ENCODE measurements around the gene SLC11A2. TPM values are rescaled to one million over a fixed set of nuclear protein-coding genes. Genes with fewer than 3 reads are reported as not detected.
"Not testable (repeated sequence)": the region's sequence is repeated elsewhere in the genome, so short reads cannot be mapped to it uniquely, and the experiment has no call there.

Gene SLC11A2
- total and polyA plus RNA-seq, 2 of the 13 experiments (the other 11 are each of a cell fraction or from before 2014, with no cell fraction given): 71.7 to 77.0 TPM

DNA sequence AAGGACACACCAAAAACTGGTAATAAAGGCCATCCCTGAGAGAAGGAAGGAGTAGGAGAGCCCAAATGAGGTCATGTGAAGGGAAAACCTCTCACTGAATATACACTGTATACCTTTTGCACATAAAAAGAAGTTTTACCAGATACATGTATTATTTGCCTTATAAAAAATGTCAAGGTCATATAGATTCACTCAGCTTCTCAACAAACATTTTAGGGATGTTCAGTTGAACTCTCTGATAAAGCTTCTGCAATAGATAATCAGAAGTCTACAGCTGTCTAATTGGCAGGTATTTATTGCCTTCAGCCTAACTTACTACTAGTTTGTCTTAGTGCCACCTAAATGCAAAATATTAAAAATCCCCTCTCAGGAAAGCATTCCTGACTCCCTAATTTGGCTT lies 8.7 kb downstream of the SLC11A2 start:
- H3K4me2 ChIP-seq (ENCODE audit: low read depth, low read length): no peak overlapping the region
- H3K27me3 ChIP-seq (ENCODE audit: control insufficient read depth in 1 of 2, insufficient read depth in 2 of 2, low read length in 2 of 2): no peaks in the 10 kb centered on the region
- 0 out of 5 replicates have a peak, but pooled peaks cover 0 to 7% of the 10 kb centered on the region in 2 experiments for H3K36me3 ChIP-seq (replicated peaks in 1 of 2; ENCODE audit: control insufficient read depth in 1 of 2, insufficient read depth in 2 of 2, low read length in 2 of 2)
- no peak overlapping the region for H3K4me3 ChIP-seq (replicated peaks in 1 of 3; ENCODE audit: insufficient read depth in 1 of 3, low read depth in 2 of 3, low read length in 3 of 3)
- ATAC-seq (no peak), FAIRE-seq (no peak), DNase-seq (ENCODE audit: low spot score) (no peak)
- intact Hi-C loops (cut with micrococcal nuclease; ENCODE audit: unreplicated experiment) (no loop called here), in situ Hi-C loops (cut with HindIII; ENCODE audit: extremely low pct_ligation_motif_present, low pct_unique_long_range_greater_than_20kb) (no loop called here)
- H3K79me2 ChIP-seq (ENCODE audit: insufficient read depth, low read length): peaks cover 83% of the 10 kb centered on the region
- no peak for TF ChIP-seq POLR2AphosphoS5 (IDR thresholded peaks at IDR 0.05; ENCODE audit: low read depth, low read length)
- TF ChIP-seq ZNF180 (CRISPR knock-in tag; IDR thresholded peaks at IDR 0.05; ENCODE audit: borderline replicate concordance, low read depth): no peak
- TF ChIP-seq, protein P1, sequence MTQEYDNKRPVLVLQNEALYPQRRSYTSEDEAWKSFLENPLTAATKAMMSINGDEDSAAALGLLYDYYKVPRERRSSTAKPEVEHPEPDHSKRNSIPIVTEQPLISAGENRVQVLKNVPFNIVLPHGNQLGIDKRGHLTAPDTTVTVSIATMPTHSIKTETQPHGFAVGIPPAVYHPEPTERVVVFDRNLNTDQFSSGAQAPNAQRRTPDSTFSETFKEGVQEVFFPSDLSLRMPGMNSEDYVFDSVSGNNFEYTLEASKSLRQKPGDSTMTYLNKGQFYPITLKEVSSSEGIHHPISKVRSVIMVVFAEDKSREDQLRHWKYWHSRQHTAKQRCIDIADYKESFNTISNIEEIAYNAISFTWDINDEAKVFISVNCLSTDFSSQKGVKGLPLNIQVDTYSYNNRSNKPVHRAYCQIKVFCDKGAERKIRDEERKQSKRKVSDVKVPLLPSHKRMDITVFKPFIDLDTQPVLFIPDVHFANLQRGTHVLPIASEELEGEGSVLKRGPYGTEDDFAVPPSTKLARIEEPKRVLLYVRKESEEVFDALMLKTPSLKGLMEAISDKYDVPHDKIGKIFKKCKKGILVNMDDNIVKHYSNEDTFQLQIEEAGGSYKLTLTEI (CRISPR knock-in tag; conservative IDR thresholded peaks at IDR 0.05): no peak
- no peak for TF ChIP-seq ZNF652 (CRISPR knock-in tag; IDR thresholded peaks at IDR 0.05; ENCODE audit: borderline replicate concordance, low read depth)
- TF ChIP-seq, protein P2, sequence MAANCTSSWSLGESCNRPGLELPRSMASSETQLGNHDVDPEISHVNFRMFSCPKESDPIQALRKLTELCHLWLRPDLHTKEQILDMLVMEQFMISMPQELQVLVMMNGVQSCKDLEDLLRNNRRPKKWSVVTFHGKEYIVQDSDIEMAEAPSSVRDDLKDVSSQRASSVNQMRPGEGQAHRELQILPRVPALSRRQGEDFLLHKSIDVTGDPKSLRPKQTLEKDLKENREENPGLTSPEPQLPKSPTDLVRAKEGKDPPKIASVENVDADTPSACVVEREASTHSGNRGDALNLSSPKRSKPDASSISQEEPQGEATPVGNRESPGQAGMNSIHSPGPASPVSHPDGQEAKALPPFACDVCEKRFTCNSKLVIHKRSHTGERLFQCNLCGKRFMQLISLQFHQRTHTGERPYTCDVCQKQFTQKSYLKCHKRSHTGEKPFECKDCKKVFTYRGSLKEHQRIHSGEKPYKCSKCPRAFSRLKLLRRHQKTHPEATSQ (CRISPR knock-in tag; IDR thresholded peaks at IDR 0.05; ENCODE audit: borderline replicate concordance): no peak
- ChIA-PET CTCF (ENCODE audit: low intra/inter-chr PET ratio, low total read pairs) (no interaction called here), POLR2A (interaction anchor here (1.5 kb wide), 1 partner anchor 9 kb away, joined by 5 read pairs; the partner anchor contains the start of gene SLC11A2)
- peaks cover 53% of the 10 kb centered on the region for H3K4me1 ChIP-seq (ENCODE audit: insufficient read depth, low read length)
- no peak overlapping the region for H2AFZ ChIP-seq (ENCODE audit: low read length)
- H3K9ac ChIP-seq (ENCODE audit: insufficient read depth, low read depth, low read length): no peak overlapping the region
- peak overlapping the region; percentile 18 for H3K27ac ChIP-seq (ENCODE audit: extremely low read length, insufficient read depth, low read length)
- no peaks in the 10 kb centered on the region for H3K9me3 ChIP-seq (ENCODE audit: low read length)
- BruUV-seq (replicated peaks): no TSS peak
- no peaks in the 10 kb centered on the region for H4K20me1 ChIP-seq (ENCODE audit: insufficient read depth, low read length)

DNA sequence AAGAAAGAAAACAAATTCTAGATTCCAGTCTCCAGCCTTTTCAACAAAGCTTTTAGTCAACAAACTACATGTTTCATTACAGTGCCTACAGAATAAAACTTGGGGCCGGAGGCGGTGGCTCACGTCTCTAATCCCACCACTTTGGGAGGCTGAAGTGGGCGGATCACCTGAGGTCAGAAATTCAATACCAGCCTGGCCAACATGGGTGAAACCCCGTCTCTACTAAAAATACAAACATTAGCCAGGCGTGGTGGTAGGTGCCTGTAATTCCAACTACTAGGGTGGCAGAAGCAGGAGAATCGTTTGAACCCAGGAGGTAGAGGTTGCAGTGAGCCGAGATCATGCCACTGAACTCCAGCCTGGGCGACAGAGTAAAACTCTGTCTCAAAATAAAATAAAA lies 11.7 kb downstream of the SLC11A2 start:
- CTCF ChIA-PET (ENCODE audit: low intra/inter-chr PET ratio, low total read pairs); in situ Hi-C loops (cut with HindIII; ENCODE audit: extremely low pct_ligation_motif_present, low pct_unique_long_range_greater_than_20kb): not testable (repeated sequence)

More for the DNA sequence above, 11.7 kb downstream of the SLC11A2 start:
- H3K36me3 ChIP-seq (replicated peaks in 1 of 2; ENCODE audit: control insufficient read depth in 1 of 2, insufficient read depth in 2 of 2, low read length in 2 of 2); H3K9ac ChIP-seq (ENCODE audit: insufficient read depth, low read depth, low read length); H3K4me2 ChIP-seq (ENCODE audit: low read depth, low read length); ATAC-seq; H3K27ac ChIP-seq (ENCODE audit: extremely low read length, insufficient read depth, low read length); H3K9me3 ChIP-seq (ENCODE audit: low read length); H3K27me3 ChIP-seq (ENCODE audit: control insufficient read depth in 1 of 2, insufficient read depth in 2 of 2, low read length in 2 of 2); BruUV-seq (replicated peaks); POLR2A ChIA-PET; H4K20me1 ChIP-seq (ENCODE audit: insufficient read depth, low read length); DNase-seq (ENCODE audit: low spot score); H3K4me3 ChIP-seq (replicated peaks in 1 of 3; ENCODE audit: insufficient read depth in 1 of 3, low read depth in 2 of 3, low read length in 3 of 3); FAIRE-seq; H2AFZ ChIP-seq (ENCODE audit: low read length); intact Hi-C loops (cut with micrococcal nuclease; ENCODE audit: unreplicated experiment): not testable (repeated sequence)
- WGBS (ENCODE audit: low lambda C conversion rate): 95% methylated on average over 9 of the region's 9 CpGs
- Histone ChIP-seq H3K4me1 (ENCODE audit: insufficient read depth, low read length) (peaks cover 23% of the 10 kb centered on the region), H3K79me2 (ENCODE audit: insufficient read depth, low read length) (peaks cover 69% of the 10 kb centered on the region)

Measured in HepG2 (cell line).